Spleen (tissue), 11 donors: ENCODE data around the gene PKIG. TPM values are rescaled to one million over a fixed set of nuclear protein-coding genes. Genes with fewer than 3 reads are reported as not detected.

ENCODE experiments used
- DNase-seq: peaks from one replicate; pipeline ENCODE4 v3.0.0-alpha.2; 2020
- H3K27ac ChIP-seq, 8 donors: fragments of 200-600 bp; sonication (generic) in 7 of 8; 1 replicate in 4 of 8; 2 replicates in 4 of 8; pipeline versions ENCODE4 v1.5.0 to v1.8.0; 2016 to 2021; ENCODE audit warnings: inconsistent platforms in 4 of 8, mild to moderate bottlenecking in 4 of 8, moderate library complexity in 1 of 8
- H3K27me3 ChIP-seq, 7 donors: fragments of 200-600 bp; sonication (generic) in 6 of 7; replicated peaks in 1 of 7; 1 replicate in 4 of 7; 2 replicates in 3 of 7; pipeline versions ENCODE4 v1.5.0 to v1.8.0; 2016 to 2021; ENCODE audit warnings: inconsistent platforms in 3 of 7, mild to moderate bottlenecking in 1 of 7
- H3K36me3 ChIP-seq, 6 donors: fragments of 200-600 bp; sonication (generic) in 5 of 6; 1 replicate in 4 of 6; 2 replicates in 2 of 6; pipeline versions ENCODE4 v1.5.0 to v1.8.0; 2016 to 2021; ENCODE audit warnings: inconsistent platforms in 2 of 6
- H3K4me1 ChIP-seq, 6 donors: fragments of 200-600 bp; sonication (generic) in 5 of 6; 1 replicate in 3 of 6; 2 replicates in 3 of 6; pipeline versions ENCODE4 v1.5.0 to v1.8.0; 2016 to 2021; ENCODE audit warnings: inconsistent platforms in 3 of 6
- H3K4me3 ChIP-seq, 8 donors: fragments of 200-600 bp; sonication (generic) in 7 of 8; 1 replicate in 4 of 8; 2 replicates in 4 of 8; pipeline versions ENCODE4 v1.5.0 to v1.8.0; 2016 to 2021; ENCODE audit warnings: inconsistent platforms in 4 of 8, mild to moderate bottlenecking in 4 of 8, moderate library complexity in 2 of 8
- H3K9me3 ChIP-seq, 8 donors: fragments of 200-600 bp; sonication (generic) in 7 of 8; 1 replicate in 4 of 8; 2 replicates in 4 of 8; pipeline versions ENCODE4 v1.5.0 to v1.8.0; 2016 to 2021; ENCODE audit warnings: inconsistent platforms in 4 of 8
- CTCF ChIP-seq, 11 experiments: fragments of 200-600 bp in 7 of 11; fragments of 450-650 bp in 4 of 11; sonication (generic) in 4 of 11; IDR thresholded peaks in 8 of 11; conservative IDR thresholded peaks in 3 of 11; 1 replicate in 7 of 11; 2 replicates in 4 of 11; pipeline versions ENCODE4 v1.4.0 to v1.8.0; 2016 to 2021; ENCODE audit warnings: antibody characterized with exemption in 11 of 11, inconsistent platforms in 4 of 11, mild to moderate bottlenecking in 1 of 11
- POLR2A ChIP-seq, 3 donors: fragments of 450-650 bp; IDR thresholded peaks; one replicate each; pipeline ENCODE4 v1.5.1; 2017; ENCODE audit warnings: antibody characterized with exemption in 3 of 3, mild to moderate bottlenecking in 1 of 3
- POLR2AphosphoS5 ChIP-seq, 3 donors: sonication (generic); formaldehyde crosslinking; IDR thresholded peaks; one replicate each; pipeline ENCODE4 v1.5.1; 2017; ENCODE audit warnings: antibody characterized with exemption in 3 of 3
- WGBS, 5 donors: extraction: QIAGEN DNeasy Blood & Tissue Kit in 3 of 5; methylation state at CpG; one replicate each; pipeline versions ENCODE4 v1.1.5 to v1.1.7; 2013 to 2018; 5-methylcytosine and 5-hydroxymethylcytosine counted together
- intact Hi-C: fragments of 100-400 bp; cut with DNase I; formaldehyde crosslinking; loops from one replicate; pipeline ENCODE4 v1.15.0; 2023; ENCODE audit warnings: low total_unique reads
- polyA plus RNA-seq, 3 donors: library from polyadenylated mRNA; stranded (reverse); fragments of 200-250 nt; gene quantifications; one replicate each; pipeline ENCODE4 v1.2.1, GENCODE V29; 2013
- total RNA-seq, 7 donors: library from RNA; depleted of rRNA in 3 of 7; stranded (reverse); fragments of >200 nt in 3 of 7; fragmentation: NEBNext Ultra II Directional in 4 of 7; extraction: Animal tissue kit (Norgen Biotek cat#: 25700) in 4 of 7; gene quantifications; one replicate each; pipeline versions ENCODE4 v1.1.0 to v1.2.1, GENCODE V29; 2016 to 2021
- donor health status: healthy with polysubstance abuse.
- donor health status: DM: no; HTN: no; CAD: no; lungs with moderate emphysema.
- donor health status: DM: no; HTN: no; CAD: no.
- donor health status: Bipolar disorder and iron deficiency.
- donor health status: healthy.
- donor health status: DM: no; HTN: no; CAD: no.
- donor health status: DM: yes; HTN: yes; CAD: no.

Gene PKIG
- total and polyA plus RNA-seq, 10 donors, result 37.5 to 82.6 (median 56.1) TPM

GRCh38 chr20:44596010-44596409 lies 13.6 kb downstream of the PKIG start:
- DNase-seq, result no peak
- TF ChIP-seq CTCF (IDR thresholded peaks at IDR 0.05 in 8 of 11, conservative IDR thresholded peaks at IDR 0.05 in 3 of 11) (no peak), POLR2AphosphoS5 (IDR thresholded peaks at IDR 0.05) (no peak), POLR2A (IDR thresholded peaks at IDR 0.05) (no peak)
- peaks cover 45 to 100% (median 82%) of the 10 kb centered on the region in 6 donors for H3K4me1 ChIP-seq
- H3K9me3 ChIP-seq, result no peaks in the 10 kb centered on the region
- peaks cover 0 to 19% (median 2%) of the 10 kb centered on the region in 6 donors for H3K36me3 ChIP-seq
- no peaks in the 10 kb centered on the region for H3K27me3 ChIP-seq
- H3K4me3 ChIP-seq, result no peak overlapping the region
- WGBS, 5 donors, result 72 to 89% (median 75%) methylated on average over 4 of the region's 4 CpGs
- intact Hi-C loops, result no loop called here
- peak overlapping the region in 6 of 8 donors; percentile 32 to 87 (median 76) for H3K27ac ChIP-seq

- H3K4me3 ChIP-seq, result no peak overlapping the region
- H3K27ac ChIP-seq, result peak overlapping the region in 7 of 8 donors; percentile 22 to 87 (median 76)
- TF ChIP-seq CTCF (IDR thresholded peaks at IDR 0.05 in 8 of 11, conservative IDR thresholded peaks at IDR 0.05 in 3 of 11) (no peak), POLR2AphosphoS5 (IDR thresholded peaks at IDR 0.05) (no peak), POLR2A (IDR thresholded peaks at IDR 0.05) (no peak)
- H3K9me3 ChIP-seq, result no peaks in the 10 kb centered on the region
- H3K27me3 ChIP-seq, result no peaks in the 10 kb centered on the region
- H3K36me3 ChIP-seq, result peaks cover 0 to 11% (median 2%) of the 10 kb centered on the region in 6 donors
- 63 to 79% (median 76%) methylated on average over 3 of the region's 3 CpGs for WGBS, 5 donors
- DNase-seq, result no peak
- peaks cover 50 to 100% (median 84%) of the 10 kb centered on the region in 6 donors for H3K4me1 ChIP-seq
- intact Hi-C loops, result no loop called here
Observed at GRCh38 chr20:44596876-44597275, 14.5 kb downstream of the PKIG start.

- intact Hi-C loops, result no loop called here
- TF ChIP-seq CTCF (IDR thresholded peaks at IDR 0.05 in 8 of 11, conservative IDR thresholded peaks at IDR 0.05 in 3 of 11), result no peak
- no peak for TF ChIP-seq POLR2A (IDR thresholded peaks at IDR 0.05)
- no peak for TF ChIP-seq POLR2AphosphoS5 (IDR thresholded peaks at IDR 0.05)
- H3K27ac ChIP-seq, result peak overlapping the region; percentile 34 to 87 (median 76)
- H3K4me1 ChIP-seq, result peaks cover 56 to 100% (median 87%) of the 10 kb centered on the region in 6 donors
- H3K36me3 ChIP-seq, result peaks cover 0 to 5% (median 0%) of the 10 kb centered on the region in 6 donors
- H3K4me3 ChIP-seq, result peak overlapping the region in 1 of 8 donors; percentile 56
- no peak for DNase-seq
- 57 to 81% (median 71%) methylated on average over 4 of the region's 4 CpGs for WGBS, 5 donors
- H3K27me3 ChIP-seq, result no peaks in the 10 kb centered on the region
- H3K9me3 ChIP-seq, result no peaks in the 10 kb centered on the region
Observed at GRCh38 chr20:44597516-44597915, 15.1 kb downstream of the PKIG start.

DNA sequence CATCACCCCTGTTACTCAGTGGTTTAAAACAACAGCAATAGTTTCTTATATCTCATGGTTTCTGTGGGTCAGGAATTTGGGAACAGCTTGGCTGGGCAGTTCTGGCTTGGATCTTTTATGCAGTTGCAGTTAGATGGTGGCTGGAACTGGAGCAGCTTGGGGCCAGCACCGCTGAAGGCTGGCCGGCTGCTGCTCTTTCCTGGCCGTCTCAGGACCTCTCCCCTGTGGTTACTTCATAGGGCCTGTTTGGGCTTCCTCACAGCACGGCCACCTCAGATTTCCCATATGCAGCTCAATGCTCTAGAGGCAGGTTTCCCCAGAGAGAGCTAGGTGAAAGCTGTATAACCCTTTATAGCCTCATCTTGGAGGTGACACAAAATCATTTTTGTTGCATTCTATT lies 15.6 kb downstream of the PKIG start:
- TF ChIP-seq POLR2AphosphoS5 (IDR thresholded peaks at IDR 0.05), result no peak
- no peak for TF ChIP-seq POLR2A (IDR thresholded peaks at IDR 0.05)
- no peak for TF ChIP-seq CTCF (IDR thresholded peaks at IDR 0.05 in 8 of 11, conservative IDR thresholded peaks at IDR 0.05 in 3 of 11)
- Histone ChIP-seq H3K27me3 (no peaks in the 10 kb centered on the region), H3K4me3 (peak overlapping the region in 1 of 8 donors; percentile 56)

More for the DNA sequence above, 15.6 kb downstream of the PKIG start:
- peaks cover 57 to 100% (median 89%) of the 10 kb centered on the region in 6 donors for H3K4me1 ChIP-seq
- H3K27ac ChIP-seq, result peak overlapping the region; percentile 34 to 87 (median 76)
- peaks cover 0 to under 1% (median 0%) of the 10 kb centered on the region in 6 donors for H3K36me3 ChIP-seq
- no peak for DNase-seq
- 15 to 33% (median 26%) methylated on average over 4 of the region's 4 CpGs for WGBS, 5 donors
- intact Hi-C loops, result no loop called here
- no peaks in the 10 kb centered on the region for H3K9me3 ChIP-seq
